Activated CD8-positive, alpha-beta memory T cell treated with anti-CD3 and anti-CD28 coated beads, Interleukin-2, amount 50 U/mL, for 48 hours (primary cell): ENCODE data around the gene VPS54.
"Not testable (repeated sequence)": the region's sequence is repeated elsewhere in the genome, so short reads cannot be mapped to it uniquely, and the experiment has no call there.

Experiments used
- DNase-seq: peaks from one replicate; pipeline ENCODE4 v3.0.0-alpha.2; 2020

VPS54 gene

GRCh38 chr2:64023485-64024258 is 4.4 kb upstream of the VPS54 start:
- DNase-seq, result no peak

GRCh38 chr2:64021578-64021977 is 2.4 kb upstream of the VPS54 start:
- DNase-seq, result no peak

DNA sequence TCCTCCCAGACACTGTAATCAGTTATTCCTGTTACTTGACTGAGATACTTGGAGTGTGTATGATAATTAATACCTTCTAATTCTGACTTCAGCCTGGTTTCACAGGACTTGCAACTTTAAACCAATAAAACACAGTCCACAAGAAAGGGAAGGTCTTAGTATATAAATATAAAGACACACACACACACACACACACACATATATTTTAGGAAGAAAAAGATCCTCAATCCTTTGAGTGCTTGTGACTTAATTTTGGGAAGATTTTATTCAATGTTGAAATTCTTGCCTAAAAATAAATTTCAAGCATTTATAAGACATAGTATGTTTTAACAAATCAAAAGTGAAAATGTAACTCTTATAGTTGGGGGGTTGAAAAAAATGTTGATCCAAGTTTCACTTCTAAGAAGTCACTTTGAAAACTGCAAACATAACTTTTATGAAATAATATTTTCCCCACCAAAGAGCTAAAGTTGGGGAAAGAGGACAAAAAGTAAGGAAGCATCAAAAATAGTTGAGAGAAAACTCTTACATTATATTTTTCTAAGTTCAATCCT is 824 bp upstream of the VPS54 start:
- no peak for DNase-seq

DNA sequence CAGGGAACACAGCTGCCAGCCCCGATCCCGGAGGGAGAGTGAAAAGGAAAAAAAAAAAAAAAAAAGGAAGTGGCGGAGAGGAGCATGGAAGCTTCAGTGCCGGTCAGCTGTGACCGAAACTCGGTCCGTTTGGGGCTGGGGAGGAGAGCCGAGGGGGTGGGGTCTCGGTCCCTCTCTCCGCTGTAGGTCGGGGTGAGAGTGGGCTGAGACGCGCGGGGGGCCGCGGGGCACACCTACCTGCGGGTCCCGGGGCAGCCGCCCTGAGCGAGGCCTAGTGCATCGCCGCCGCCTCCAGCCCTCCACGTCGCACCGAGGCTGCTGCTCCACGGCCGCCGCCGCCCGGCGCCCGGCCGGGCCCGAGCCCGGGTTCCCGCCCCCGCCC is 536 bp downstream of the VPS54 start:
- DNase-seq, result peak; percentile 78

DNA sequence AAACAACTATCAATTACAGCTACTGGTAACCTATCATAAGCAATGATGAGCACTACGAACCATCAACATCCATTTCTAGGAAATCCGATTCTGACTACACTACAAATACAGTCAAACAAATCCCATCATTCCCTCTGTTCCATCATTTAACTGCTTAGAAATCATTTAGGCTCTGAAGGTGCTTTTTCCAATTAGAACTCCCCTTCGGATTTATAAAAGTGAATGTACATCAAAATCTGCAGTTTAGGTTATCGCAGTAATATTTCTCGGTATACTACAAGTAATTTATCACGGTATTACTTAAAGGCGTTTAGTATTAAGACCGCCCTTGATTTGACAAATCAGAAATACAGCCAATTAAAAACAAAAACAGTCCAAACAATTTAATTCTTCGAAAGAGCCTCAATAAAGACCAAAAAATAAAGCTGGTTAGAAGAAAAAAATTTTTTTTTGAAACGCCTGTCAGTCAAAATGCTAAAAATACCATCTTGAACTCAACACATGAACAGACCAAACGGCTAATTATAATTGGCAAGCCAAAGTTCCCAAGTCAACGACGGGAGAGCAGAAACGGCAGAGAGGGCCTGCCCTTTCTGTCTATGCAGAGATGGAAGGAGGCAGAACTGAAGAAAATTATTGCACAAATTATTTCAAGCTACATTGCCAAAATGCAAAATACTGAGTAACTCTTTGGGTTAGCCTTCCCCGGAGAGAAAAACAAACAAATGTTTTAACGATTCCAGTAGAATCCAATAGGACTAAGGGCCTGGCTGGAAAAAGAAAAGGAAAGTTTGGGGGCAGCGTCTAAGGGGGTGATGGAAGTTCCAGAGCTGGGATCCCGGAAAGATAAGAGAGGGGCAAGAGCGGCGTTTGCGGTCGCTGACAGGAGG is 1.2 kb downstream of the VPS54 start:
- DNase-seq, result no peak

GRCh38 chr2:64015898-64016297 is 3.3 kb downstream of the VPS54 start:
- DNase-seq, result no peak

DNA sequence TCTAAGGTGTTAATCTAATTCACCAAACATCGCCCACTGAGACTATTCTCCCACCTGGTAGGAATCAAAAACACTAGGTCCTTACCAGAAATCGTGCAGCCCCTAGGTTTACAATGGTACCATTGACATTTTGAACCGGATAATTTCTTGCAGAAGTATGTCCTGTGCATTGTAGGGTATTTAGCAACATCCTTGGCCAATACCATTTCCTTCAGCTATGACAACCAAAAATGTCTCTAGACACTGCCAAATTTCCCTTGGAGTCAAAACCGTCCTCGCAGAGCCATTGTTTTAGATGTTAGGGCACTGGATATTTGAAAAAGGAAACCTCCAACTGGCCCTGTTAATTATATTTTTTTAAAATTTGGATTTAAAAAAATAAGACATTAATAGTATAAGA is 3.8 kb downstream of the VPS54 start:
- DNase-seq, result no peak

GRCh38 chr2:64014628-64015027 is 4.6 kb downstream of the VPS54 start:
- DNase-seq, result no peak

- DNase-seq, result no peak
Observed at GRCh38 chr2:64013053-64013452, 6.2 kb downstream of the VPS54 start.

GRCh38 chr2:64012115-64012514 is 7.1 kb downstream of the VPS54 start:
- DNase-seq, result no peak

DNA sequence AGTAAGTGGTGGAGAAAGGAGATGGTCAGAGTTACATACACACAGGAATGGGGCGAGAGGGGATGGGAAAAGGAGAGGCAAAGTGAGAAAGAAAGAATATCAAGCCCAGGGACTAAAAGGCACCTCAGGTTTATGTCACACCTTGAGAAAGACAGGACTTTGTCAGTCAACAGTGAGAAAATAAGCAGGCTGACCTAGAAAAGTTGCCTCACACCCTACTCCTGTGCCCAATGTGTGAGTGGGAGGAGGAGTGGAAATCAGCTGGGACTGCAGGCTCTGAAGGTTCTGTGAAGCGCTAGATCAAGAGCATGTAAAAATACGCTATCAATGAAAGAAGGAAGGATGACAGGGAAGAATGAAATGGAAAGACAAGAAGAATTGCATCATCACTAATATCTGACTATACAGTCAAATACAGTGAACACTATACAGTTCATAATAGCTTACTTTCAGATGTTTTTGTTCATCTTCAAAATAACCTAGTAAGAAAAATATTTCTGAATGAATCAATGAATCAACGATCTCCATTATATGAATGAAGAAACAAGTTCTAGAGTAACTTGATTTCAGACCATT is 10.7 kb downstream of the VPS54 start:
- no peak for DNase-seq

DNA sequence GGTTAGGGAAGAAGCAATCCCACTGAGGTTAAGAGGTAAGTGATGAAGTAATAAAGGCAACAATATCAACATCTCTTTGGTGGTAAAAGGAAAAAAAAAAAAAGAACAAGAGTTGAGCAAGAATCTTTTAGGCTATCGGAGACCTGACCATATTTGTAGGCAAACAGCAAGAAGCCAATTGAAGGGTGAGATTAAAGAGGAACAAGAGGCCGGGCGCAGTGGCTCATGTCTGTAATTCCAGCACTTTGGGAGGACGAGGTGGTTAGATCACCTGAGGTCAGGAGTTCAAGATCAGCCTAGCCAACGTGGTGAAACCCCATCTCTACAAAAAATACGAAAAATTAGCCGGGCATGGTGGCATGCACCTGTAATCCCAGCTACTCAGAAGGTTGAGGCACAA is 11.3 kb downstream of the VPS54 start:
- no peak for DNase-seq

DNA sequence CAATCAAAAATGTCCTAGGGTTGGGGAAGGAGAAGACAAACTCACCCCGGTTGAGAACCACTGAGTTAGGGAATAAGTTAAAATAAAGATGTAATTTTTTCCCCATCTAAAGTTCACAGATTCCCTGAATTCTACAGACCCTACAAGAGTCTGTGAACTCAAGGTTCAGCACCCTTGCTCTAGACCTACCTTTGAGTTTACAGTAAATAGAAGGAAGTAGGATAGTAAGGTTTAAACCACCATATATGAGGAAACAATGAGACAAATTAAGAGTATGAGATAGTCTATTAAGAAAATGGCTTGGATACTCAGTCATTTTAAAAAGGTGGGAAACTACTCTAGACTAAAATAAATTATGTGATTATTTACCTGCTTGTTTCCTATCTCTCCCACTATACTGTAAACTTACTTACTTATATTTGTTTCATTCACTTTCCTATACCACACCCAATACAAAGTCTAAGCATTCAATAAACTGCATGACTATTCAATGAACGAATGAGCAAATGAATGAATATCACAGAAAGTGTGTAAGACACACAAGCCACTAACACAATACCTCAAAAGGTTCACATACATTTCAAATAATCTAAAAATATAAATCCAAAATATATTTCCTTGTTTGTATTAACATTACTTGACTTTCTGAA is 13.4 kb downstream of the VPS54 start:
- no peak for DNase-seq

- DNase-seq, result no peak
Observed at GRCh38 chr2:64003239-64003638, 16.0 kb downstream of the VPS54 start.

DNA sequence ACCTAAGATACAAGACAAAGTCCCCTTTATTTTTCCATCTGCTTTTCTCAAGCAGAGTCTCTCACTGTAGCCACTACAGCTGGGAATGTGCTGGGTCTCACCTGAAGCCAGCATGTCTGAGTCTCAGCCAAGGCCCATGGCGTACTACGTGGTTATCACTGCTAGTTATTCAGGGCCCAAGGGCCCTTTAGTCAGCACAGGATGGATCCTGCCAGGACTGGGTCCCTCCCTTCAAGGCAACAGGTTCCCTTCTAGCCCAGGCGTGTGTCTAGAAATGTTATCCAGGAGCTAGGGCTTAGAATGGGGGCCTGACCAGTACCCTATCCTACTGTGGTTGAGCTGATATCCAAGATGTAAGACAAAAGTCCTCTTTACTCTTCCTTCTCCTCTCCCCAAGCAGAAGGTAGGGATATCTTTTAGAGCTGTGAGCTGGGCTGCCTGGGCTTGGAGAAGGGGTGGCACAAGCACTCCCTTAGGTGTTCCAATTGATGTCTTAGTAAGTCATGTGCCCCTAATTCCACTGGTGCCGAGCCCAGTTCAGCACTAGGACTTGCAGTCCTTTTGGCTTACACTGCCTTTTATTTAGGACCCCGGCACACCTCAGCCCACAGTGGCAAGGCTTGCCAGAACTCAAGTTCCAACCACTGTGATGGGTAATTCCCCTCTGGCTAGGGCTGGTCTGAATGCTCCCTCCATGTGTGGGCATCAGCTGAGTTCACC is 17.7 kb downstream of the VPS54 start:
- DNase-seq, result no peak

DNA sequence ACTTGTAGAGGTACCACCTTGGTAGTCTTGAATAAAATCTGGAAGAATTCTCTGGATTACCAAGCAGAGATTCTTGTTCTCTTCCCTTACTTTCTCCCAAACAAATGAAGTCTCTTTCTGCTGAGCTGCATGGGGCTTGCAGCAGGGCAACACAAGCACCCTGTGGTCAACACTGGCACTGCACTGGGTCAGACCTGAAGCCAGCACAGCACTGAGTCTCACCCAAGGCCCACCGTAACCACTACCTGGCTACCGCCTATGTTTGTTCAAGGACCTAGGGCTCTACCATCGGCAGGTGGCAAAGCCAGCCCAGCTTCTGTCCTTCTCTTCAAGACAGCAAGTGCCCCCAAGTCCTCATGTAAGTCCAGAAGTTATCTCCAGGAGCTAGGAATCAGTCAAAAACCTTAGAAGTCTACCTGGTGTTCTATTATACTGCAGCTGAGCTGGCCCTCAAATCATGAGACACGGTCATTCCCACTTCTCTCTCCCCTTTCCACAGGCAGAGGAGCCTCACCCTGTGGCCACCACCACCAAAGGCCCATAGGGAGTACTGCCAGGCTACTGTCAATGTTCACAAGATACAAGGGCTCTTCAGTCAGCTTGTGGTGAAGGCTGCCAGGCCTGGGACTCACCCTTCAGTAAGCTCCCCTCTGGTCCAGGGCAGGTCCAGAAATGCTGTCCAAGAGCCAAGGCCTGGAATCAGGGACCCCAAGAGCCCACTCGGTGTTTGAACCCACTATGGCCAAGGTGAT is 18.4 kb downstream of the VPS54 start:
- no peak for DNase-seq

DNA sequence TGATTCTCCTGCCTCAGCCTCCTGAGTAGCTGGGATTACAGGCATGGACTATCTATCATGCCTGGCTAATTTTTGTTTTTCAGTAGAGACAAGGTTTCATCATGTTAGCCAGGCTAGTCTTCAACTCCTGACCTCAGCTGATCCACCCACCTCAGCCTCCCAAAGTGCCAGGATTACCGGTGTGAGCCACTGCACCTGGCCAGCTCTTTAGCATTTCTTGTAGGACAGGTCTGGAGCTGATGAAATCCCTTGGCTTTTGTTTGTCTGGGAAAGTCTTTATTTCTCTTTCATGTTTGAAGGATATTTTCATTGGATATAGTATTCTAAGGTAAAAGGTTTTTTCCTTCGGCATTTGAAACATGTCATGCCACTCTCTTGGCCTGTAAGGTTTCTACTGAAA is 20.2 kb downstream of the VPS54 start:
- DNase-seq, result no peak

- DNase-seq, result not testable (repeated sequence)
Observed at GRCh38 chr2:63996582-63997198, 22.5 kb downstream of the VPS54 start.

- DNase-seq, result not testable (repeated sequence)
Observed at GRCh38 chr2:63994329-63995070, 24.7 kb downstream of the VPS54 start.

DNA sequence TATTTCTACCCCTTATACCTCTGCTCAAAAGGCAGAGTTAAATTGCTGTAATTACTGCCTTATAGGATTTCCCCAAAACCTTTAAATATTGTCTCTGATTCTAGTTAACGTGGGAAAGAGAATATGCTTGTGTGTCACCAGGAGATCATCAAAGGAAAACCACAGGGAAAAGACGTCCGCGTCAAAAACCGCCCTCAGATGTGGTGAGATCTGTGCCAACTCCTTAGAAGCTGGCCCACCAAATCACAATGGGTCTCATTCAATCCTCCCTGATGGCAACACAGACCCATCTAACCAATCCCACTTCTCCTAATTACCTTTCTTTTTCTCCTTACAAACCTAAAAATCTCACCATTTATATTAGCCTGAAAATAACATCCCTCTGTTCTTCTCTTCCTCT is 25.4 kb downstream of the VPS54 start:
- no peak for DNase-seq
